ENCODE results near the gene BATF2. TPM values are rescaled to one million over a fixed set of nuclear protein-coding genes. Genes with fewer than 3 reads are reported as not detected.
"Not testable (repeated sequence)": the region's sequence is repeated elsewhere in the genome, so short reads cannot be mapped to it uniquely, and the experiment has no call there.

The BATF2 gene
- total and polyA plus RNA-seq, 12 donors: 0.66 to 31.8 (median 1.7) TPM

GRCh38 chr11:65013130-65013887 is 16.5 kb upstream of the BATF2 start:
- Histone ChIP-seq H3K27ac (peak overlapping the region; percentile 87 to 100 (median 98)), H3K4me1 (peaks cover 11 to 34% (median 20%) of the 10 kb centered on the region in 9 donors), H3K4me3 (peak overlapping the region; percentile 57 to 92 (median 76)), H3K36me3 (peaks cover 0 to 10% (median 2%) of the 10 kb centered on the region in 9 donors), H3K27me3 (no peaks in the 10 kb centered on the region), H3K9me3 (no peaks in the 10 kb centered on the region)
- intact Hi-C loops (cut with DNase I): loop anchor here in 8 of 10 donors (5.0 to 10.0 kb wide), 10 partner anchors 71 to 169 kb away; partner anchors contain the start of genes CDC42BPG (in 3 of the 8), ZNHIT2 (in 3 of the 8), ATG2A (in 2 of the 8) and CDCA5 (in 1 of the 8)
- 14 to 15% methylated on average over 22 of the region's 22 CpGs for WGBS, 2 donors
- ATAC-seq (peak; percentile 90 to 97 (median 94)), DNase-seq (peak; percentile 91 to 92)
- TF ChIP-seq, protein P1, sequence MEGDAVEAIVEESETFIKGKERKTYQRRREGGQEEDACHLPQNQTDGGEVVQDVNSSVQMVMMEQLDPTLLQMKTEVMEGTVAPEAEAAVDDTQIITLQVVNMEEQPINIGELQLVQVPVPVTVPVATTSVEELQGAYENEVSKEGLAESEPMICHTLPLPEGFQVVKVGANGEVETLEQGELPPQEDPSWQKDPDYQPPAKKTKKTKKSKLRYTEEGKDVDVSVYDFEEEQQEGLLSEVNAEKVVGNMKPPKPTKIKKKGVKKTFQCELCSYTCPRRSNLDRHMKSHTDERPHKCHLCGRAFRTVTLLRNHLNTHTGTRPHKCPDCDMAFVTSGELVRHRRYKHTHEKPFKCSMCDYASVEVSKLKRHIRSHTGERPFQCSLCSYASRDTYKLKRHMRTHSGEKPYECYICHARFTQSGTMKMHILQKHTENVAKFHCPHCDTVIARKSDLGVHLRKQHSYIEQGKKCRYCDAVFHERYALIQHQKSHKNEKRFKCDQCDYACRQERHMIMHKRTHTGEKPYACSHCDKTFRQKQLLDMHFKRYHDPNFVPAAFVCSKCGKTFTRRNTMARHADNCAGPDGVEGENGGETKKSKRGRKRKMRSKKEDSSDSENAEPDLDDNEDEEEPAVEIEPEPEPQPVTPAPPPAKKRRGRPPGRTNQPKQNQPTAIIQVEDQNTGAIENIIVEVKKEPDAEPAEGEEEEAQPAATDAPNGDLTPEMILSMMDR (IDR thresholded peaks at IDR 0.05): peak; percentile 65 to 74 (median 71)

GRCh38 chr11:65008873-65009272 is 12.1 kb upstream of the BATF2 start:
- WGBS, 2 donors: 95 to 97% methylated on average over 2 of the region's 2 CpGs
- ATAC-seq (no peak), DNase-seq (no peak)
- no peaks in the 10 kb centered on the region for H3K36me3 ChIP-seq
- H3K27ac ChIP-seq: no peak overlapping the region
- intact Hi-C loops (cut with DNase I): no loop called here
- H3K9me3 ChIP-seq: no peaks in the 10 kb centered on the region
- no peak overlapping the region for H3K4me3 ChIP-seq
- no peaks in the 10 kb centered on the region for H3K27me3 ChIP-seq
- TF ChIP-seq, protein P1 (IDR thresholded peaks at IDR 0.05): no peak
- H3K4me1 ChIP-seq: peaks cover 3 to 15% (median 5%) of the 10 kb centered on the region in 9 donors

DNA sequence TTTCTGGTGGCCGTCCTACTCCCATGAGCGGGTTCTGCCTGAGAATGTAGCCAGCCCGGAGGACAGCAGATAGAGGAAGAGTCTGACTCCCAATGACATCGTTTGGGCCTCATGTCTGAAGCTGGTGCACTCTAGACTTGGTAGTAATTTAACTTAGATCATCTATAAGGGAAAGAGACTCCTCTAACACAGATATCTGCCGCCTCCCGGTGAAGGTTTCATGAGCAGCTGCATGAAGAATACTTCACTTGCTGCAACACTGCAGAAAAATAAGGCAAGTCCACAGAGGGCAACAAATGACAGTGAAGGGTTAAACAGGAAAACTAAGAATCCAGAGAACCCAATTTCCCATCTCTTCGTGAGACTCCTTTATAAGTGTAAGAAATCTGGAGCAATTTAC is 11.2 kb upstream of the BATF2 start:
- DNase-seq: no peak
- no peaks in the 10 kb centered on the region for H3K9me3 ChIP-seq
- no peak for ATAC-seq
- no peak overlapping the region for H3K27ac ChIP-seq
- WGBS, 2 donors: 64 to 73% methylated on average over 7 of the region's 7 CpGs
- H3K4me1 ChIP-seq: peaks cover under 1 to 10% (median 2%) of the 10 kb centered on the region in 9 donors
- intact Hi-C loops (cut with DNase I): no loop called here
- H3K4me3 ChIP-seq: no peak overlapping the region
- no peaks in the 10 kb centered on the region for H3K27me3 ChIP-seq
- H3K36me3 ChIP-seq: no peaks in the 10 kb centered on the region
- TF ChIP-seq, protein P1 (IDR thresholded peaks at IDR 0.05): no peak

DNA sequence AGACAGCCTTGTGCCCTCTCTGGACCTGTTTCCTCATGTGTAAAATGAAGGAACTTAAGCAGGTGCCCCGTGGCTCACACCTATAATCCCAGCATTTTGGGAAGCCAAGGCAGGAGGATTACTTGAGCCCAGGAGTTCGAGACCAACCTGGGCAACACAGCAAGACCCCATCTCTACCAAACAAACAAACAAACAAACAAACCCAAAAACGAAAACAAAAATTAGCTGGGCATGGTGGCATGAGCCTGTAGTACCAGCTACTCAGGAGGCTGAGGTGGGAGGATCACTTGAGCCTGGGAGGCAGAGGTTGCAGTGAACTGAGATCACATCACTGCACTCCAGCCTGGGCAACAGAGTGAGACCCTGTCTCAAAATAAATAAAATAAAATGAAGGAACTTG is 7.2 kb upstream of the BATF2 start:
- H3K4me1 ChIP-seq; intact Hi-C loops (cut with DNase I); H3K4me3 ChIP-seq; H3K9me3 ChIP-seq; ATAC-seq; H3K27ac ChIP-seq; H3K27me3 ChIP-seq; H3K36me3 ChIP-seq; DNase-seq: not testable (repeated sequence)
- 71 to 72% methylated on average over 3 of the region's 3 CpGs for WGBS, 2 donors

DNA sequence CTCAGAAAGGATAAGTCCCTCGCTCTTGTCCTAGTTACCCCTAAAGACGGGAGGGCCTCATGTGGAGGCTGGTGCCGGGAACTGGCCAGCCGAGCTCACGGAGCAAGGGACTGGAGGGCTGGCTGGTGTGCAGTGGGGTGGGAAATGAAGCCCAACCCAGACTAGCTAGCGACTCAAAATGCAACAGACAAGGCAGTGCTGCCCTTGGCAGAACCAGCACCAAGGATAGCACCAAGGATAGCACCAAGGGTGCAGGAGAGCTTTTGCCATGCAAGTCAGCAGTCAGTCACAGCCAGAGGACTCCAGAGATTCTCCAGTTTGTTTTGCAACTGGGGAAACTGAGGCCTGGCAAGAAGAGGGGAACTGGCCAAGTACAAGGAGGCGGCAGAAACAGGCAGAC is 6.5 kb upstream of the BATF2 start:
- Histone ChIP-seq H3K27ac (no peak overlapping the region), H3K27me3 (no peaks in the 10 kb centered on the region), H3K4me3 (no peak overlapping the region), H3K9me3 (no peaks in the 10 kb centered on the region), H3K4me1 (peaks cover 0 to 8% (median 0%) of the 10 kb centered on the region in 9 donors), H3K36me3 (no peaks in the 10 kb centered on the region)
- TF ChIP-seq, protein P1 (IDR thresholded peaks at IDR 0.05): no peak
- intact Hi-C loops (cut with DNase I): no loop called here
- 63 to 64% methylated on average over 7 of the region's 7 CpGs for WGBS, 2 donors
- ATAC-seq (no peak), DNase-seq (no peak)
